NCI-H1436 (cell line): ENCODE results near the gene SAMHD1.
A peak's percentile ranks its signal among the peaks of the same experiment; 100 is the strongest.
"Not testable (repeated sequence)": the region's sequence is repeated elsewhere in the genome, so short reads cannot be mapped to it uniquely, and the experiment has no call there.

Experiments used
- DNase-seq: peaks from one replicate; lab custom pipeline; 2025; lab: John Stamatoyannopoulos, UW

Gene SAMHD1

DNA sequence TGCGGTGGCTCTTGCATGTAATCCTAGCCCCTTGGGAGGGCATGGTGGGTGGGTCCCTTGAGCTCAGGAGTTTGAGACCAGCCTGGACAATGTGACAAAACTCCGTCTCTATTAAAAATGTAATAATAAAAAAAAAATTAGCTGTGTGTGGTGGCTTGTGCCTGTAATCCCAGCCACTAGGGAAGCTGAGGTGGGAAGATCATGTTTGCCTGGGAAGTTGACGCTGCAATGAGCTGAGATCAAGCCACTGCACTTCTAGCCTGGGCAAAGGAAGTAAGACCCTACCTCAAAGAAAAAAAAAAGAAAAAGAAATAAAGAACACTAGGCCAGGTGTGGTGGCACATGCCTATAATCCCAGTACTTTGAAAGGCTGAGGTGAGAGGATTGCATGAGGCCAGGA, 4.5 kb upstream of the SAMHD1 start:
- no peak for DNase-seq

DNA sequence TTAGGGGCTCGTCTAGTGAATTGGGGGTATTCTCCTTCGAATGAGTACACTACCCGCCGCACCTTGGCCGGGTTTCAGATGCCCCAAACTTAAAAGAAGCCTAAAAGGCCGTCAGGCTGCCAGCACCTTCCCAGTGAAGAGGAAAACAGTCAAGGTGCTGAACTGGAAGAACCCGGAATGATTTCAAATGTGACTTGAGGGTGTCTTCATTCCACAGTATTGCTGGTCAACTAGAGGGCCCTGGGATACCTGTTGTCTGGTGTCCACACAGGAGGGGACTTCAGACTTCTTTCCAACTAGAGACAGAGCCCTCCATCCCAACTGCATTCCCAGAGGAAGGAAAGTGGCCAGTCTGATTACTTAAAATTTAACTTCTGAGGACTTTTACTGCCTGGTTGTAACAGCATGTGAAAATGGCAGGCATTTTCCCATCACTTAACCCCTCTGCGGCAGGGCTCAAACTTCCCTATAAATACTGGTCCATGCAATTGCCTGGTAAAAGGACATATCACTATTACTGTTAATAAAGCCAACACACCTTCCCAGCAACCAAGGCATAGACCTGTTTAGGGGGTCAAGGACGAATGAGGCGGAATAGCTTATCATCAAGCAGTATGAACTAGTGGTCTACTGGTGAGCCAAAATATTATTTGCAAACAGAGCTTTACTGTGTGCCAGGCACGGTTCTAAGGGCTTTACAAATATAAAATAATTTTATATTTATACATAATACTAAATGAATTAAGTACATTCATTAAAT, 651 bp upstream of the SAMHD1 start:
- no peak for DNase-seq

GRCh38 chr20:36950414-36951197, 902 bp downstream of the SAMHD1 start:
- DNase-seq = no peak

DNA sequence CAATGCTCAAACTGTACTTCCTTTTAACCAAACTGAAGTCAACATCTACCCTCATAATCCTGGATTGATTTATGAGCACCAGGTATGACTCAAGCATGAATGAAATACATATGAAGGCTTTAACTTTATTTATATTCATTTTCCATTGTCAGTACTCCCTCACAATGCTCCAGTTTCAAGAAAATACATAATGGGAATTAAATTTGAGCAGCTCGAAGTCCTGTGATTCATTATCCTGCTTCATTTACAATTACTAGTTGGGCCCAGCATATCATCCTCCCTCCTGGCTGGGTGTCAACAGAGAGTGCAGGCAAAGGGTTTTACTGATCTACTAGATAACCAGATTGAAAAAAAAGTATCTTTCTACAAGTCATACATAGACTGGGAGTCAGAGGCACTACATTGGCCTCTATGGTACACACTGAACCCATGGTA, 10.1 kb downstream of the SAMHD1 start:
- DNase-seq = no peak

GRCh38 chr20:36937402-36937770, 14.1 kb downstream of the SAMHD1 start:
- DNase-seq = no peak

DNA sequence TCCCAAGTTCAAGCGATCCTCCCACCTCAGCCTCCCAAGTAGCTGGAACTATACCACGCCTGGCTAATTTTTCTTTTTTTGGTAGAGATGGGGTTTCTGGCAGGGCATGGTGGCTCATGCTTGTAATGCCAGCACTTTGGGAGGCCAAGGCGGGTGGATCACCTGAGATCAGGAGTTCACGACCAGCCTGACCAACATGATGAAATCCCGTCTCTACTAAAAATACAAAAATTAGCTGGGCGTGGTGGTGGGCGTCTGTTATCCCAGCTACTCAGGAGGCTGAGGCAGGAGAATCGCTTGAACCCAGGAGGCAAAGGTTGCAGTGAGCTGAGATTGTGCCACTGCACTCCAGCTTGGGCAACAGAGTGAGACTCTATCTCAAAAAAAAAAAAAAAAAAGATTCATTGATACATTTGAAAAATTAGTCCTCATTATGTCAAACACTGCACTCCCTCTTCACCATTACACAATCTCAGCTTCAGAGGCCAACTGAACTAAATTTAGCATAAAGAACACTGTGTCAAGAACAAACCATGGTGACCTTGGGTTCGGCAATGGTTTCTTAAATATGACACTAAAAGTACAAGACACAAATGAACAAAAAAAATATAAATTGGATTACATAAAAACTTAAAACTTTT, 14.6 kb downstream of the SAMHD1 start:
- DNase-seq = not testable (repeated sequence)

GRCh38 chr20:36936341-36936740, 15.2 kb downstream of the SAMHD1 start:
- DNase-seq = no peak

- DNase-seq = not testable (repeated sequence)
Measured at GRCh38 chr20:36933571-36933970, 17.9 kb downstream of the SAMHD1 start.

DNA sequence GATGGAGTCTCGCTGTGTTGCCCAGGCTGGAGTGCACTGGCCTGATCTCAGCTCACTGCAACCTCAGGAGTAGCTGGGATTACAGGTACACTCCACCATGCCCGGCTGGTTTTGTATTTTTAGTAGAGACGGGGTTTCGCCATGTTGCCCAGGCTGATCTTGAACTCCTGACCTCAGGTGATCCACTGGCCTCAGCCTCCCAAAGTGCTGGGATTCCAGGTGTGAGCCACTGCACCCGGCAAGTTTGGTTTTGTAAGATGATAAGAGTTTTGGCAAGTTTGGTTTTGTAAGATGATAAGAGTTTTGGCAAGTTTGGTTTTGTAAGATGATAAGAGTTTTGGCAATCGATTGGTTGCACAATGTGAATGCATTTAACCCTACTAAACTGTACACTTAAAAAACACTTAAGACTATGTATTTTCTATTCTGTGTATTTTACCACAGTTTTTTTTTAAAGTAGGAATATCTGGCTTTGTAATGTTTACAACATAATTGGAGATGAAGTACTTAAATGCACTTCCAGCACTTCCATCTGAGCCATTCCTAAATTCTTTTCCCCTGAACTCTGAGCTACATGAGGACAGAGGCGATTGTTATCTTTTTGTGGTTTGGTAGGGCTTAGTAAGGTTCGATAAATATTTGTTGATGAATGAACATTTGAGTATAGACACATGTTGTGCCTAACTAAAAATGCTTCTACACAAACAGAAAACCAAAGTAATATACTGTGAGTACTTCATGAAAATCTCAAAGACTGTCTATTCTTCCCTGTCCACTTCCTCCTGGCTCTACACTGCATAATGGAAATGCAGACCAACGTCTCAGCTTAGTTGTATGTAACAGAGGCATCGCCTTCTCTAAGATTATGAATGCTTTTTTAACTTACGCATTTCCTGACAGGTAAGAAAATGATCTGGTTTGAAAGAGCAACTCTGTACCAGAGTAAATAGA, 18.8 kb downstream of the SAMHD1 start:
- DNase-seq = no peak

- not testable (repeated sequence) for DNase-seq
Measured at GRCh38 chr20:36932067-36932466, 19.4 kb downstream of the SAMHD1 start.

GRCh38 chr20:36929691-36930090, 21.8 kb downstream of the SAMHD1 start:
- DNase-seq = no peak

DNA sequence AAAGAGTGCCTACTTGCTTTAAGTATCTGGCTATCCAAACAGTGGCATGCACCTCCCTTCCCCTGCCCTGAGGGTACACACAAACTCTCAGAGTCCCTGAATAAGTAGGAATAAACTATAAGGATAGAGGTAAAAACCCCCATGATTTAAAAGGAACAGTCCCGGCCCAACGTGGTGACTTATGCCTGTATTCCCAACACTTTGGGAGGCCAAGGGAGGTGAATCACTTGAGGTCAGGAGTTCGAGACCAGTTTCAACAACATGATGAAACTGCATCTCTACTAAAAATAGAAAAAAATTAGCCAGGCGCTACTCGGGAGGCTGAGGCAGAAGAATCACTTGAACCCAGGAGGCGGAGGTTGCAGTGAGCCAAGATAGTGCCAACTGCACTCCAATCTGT, 22.2 kb downstream of the SAMHD1 start:
- no peak for DNase-seq

DNA sequence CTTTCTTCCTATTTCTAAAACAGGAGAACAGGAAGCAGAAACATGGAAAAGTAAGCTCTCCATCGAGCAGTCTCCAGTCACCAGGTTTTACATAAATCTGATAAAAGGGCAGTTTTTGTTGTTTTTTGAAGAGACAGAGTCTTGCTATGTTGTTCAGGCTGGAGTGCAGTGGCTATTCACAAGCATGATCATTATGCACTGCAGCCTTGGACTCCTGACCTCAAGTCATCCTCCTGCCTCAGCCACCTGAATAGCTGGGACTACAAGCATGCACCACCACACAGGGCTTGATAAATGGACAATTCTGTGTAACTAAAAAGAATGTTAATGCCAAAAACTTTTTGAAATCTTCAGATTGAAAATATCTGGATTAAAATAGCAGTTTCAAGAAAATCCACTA, 23.8 kb downstream of the SAMHD1 start:
- DNase-seq = no peak

- DNase-seq = no peak
Measured at GRCh38 chr20:36926653-36927200, 24.8 kb downstream of the SAMHD1 start.

- DNase-seq = no peak
Measured at GRCh38 chr20:36925234-36925633, 26.3 kb downstream of the SAMHD1 start.

DNA sequence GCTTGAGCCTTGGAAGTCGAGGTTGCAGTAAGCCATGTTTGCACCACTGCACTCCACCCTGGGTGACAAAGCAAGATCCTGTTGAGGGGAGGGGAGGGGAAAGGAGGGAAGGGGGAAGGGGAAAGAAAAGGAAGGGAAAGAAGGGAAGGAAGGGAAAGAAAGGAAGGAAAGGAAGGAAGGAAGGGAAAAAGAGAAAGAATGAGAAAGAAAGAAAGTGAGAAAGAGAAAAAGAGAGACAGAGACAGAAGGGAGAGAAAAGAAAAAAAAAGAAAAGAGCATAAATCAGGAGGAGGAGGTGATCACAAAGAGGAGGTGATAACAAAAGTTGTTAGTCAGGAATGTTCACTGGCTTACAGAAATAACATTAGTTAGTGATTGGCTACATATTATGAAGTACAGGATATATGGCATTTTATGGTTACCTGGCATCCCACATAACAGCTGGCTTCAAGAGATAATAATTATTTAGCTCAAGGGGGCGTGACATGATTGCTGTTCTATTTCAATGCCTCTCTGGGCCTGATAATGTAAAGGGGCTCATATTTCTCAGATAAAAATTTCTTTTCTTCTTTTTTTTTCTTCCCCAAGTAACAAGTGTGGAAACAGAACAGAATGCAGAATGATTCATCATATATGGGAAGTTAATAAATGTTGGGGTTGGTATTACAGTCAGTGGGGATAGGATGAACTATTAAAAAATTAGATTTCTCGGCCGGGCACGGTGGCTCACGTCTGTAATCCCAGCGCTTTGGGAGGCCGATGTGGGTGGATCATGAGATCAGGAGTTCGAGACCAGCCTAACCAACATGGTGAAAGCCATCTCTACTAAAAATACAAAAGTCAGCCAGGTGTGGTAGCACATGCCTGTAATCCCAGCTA, 27.1 kb downstream of the SAMHD1 start:
- DNase-seq = peak; percentile 0

GRCh38 chr20:36920334-36920730, 31.2 kb downstream of the SAMHD1 start:
- DNase-seq = no peak

GRCh38 chr20:36919715-36920333, 31.7 kb downstream of the SAMHD1 start:
- DNase-seq = peak; percentile 27

- DNase-seq = no peak
Measured at GRCh38 chr20:36917943-36918342, 33.6 kb downstream of the SAMHD1 start.

DNA sequence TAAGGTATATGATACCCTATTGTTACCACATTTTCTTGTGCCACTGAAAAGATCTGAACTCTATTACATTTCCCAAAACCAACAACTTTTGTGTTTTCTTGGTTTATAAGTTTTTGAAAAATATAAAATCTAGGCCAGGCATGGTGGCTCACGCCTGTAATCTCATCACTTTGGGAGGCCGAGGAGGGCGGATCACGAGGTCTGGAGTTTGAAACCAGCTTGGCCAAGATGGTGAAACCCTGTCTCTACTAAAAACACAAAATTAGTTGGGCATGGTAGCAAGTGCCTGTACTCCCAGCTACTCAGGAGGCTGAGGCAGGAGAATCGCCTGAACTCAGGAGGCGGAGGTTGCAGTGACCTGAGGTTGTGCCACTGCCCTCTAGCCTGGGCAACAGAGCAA, 34.3 kb downstream of the SAMHD1 start:
- DNase-seq = no peak
